Measurements from ENCODE around the gene CD302.
"Not testable (repeated sequence)": the region's sequence is repeated elsewhere in the genome, so short reads cannot be mapped to it uniquely, and the experiment has no call there.

The CD302 gene

DNA sequence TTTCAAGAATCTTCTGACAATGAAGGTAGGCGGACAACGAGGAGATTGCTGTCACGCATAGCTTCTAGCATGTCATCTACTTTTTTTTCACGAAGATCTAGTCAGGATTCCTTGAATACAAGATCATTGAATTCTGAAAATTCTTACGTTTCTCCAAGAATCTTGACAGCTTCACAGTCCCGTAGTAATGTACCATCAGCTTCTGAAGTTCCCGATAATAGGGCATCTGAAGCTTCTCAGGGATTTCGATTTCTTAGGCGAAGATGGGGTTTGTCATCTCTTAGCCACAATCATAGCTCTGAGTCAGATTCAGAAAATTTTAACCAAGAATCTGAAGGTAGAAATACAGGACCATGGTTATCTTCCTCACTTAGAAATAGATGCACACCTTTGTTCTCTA is 49.9 kb downstream of the CD302 start:
- in situ Hi-C loops (cut with HindIII; ENCODE audit: low sequenced_read_pairs) = no loop called here
- TF ChIP-seq, protein P1, sequence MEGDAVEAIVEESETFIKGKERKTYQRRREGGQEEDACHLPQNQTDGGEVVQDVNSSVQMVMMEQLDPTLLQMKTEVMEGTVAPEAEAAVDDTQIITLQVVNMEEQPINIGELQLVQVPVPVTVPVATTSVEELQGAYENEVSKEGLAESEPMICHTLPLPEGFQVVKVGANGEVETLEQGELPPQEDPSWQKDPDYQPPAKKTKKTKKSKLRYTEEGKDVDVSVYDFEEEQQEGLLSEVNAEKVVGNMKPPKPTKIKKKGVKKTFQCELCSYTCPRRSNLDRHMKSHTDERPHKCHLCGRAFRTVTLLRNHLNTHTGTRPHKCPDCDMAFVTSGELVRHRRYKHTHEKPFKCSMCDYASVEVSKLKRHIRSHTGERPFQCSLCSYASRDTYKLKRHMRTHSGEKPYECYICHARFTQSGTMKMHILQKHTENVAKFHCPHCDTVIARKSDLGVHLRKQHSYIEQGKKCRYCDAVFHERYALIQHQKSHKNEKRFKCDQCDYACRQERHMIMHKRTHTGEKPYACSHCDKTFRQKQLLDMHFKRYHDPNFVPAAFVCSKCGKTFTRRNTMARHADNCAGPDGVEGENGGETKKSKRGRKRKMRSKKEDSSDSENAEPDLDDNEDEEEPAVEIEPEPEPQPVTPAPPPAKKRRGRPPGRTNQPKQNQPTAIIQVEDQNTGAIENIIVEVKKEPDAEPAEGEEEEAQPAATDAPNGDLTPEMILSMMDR (IDR thresholded peaks at IDR 0.05; ENCODE audit: low read depth, low read length, missing control alignments) = no peak

DNA sequence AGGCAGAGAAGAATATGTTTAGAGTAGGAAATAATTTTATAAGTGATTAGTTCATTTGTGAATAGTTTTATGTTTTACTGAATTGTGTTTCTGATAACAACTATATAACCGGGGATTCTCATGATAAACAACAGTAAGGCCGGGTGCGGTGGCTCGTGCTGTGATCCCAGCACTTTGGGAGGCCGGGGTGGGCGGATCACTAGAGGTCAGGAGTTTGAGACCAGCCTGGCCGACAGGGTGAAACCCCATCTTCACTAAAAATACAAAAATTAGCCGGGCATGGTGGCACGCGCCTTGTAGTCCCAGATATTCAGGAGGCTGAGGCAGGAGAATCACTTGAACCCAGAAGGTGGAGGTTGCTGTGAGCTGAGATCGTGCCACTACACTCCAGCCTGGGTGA is 52.8 kb downstream of the CD302 start:
- H3K4me3 ChIP-seq (ENCODE audit: low read depth, low read length); in situ Hi-C loops (cut with HindIII; ENCODE audit: low sequenced_read_pairs); DNase-seq (ENCODE audit: low read depth): not testable (repeated sequence)

More for the DNA sequence above, 49.9 kb downstream of the CD302 start:
- H3K4me3 ChIP-seq (ENCODE audit: low read depth, low read length) = no peak overlapping the region
- no peak for DNase-seq (ENCODE audit: low read depth)

DNA sequence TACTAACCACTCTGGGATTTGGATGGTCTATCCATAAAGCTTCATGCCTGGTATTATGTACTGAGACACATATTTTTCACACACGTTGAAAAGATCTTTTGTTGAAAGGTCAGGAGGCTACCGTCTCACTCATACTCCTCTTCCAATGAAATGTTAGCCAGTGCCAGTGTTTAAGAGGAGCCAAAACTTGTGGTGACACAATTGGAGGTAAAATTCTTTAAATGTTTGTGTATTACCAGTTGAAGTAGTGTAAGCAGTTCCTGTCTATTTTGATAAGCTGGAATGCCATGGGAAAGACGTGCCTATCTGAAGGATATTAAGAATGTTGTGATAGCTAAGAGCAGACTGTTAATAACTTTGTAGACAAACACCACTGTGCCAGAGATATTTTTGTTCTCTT is 53.6 kb downstream of the CD302 start:
- DNase-seq (ENCODE audit: low read depth) = peak; percentile 73
- H3K4me3 ChIP-seq (ENCODE audit: low read depth, low read length) = no peak overlapping the region
- in situ Hi-C loops (cut with HindIII; ENCODE audit: low sequenced_read_pairs) = no loop called here
- TF ChIP-seq, protein P1 (IDR thresholded peaks at IDR 0.05; ENCODE audit: low read depth, low read length, missing control alignments) = no peak

DNA sequence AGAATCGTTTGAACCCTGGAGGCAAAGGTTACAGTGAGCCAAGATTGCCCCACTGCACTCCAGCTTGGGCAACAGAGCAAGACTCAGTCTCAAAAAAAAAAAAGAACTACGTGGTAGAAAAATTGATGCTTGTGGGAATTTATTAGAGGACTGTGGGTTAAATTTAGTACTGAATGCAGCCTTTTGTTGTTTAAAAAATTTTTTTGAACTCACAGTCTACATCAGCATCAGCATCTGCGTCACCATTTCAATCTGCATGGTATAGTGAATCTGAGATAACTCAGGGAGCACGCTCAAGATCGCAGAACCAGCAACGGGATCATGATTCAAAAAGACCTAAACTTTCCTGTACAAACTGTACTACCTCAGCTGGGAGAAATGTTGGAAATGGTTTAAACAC is 55.2 kb downstream of the CD302 start:
- in situ Hi-C loops (cut with HindIII; ENCODE audit: low sequenced_read_pairs) = no loop called here
- TF ChIP-seq, protein P1 (IDR thresholded peaks at IDR 0.05; ENCODE audit: low read depth, low read length, missing control alignments) = no peak
- no peak overlapping the region for H3K4me3 ChIP-seq (ENCODE audit: low read depth, low read length)
- no peak for DNase-seq (ENCODE audit: low read depth)

DNA sequence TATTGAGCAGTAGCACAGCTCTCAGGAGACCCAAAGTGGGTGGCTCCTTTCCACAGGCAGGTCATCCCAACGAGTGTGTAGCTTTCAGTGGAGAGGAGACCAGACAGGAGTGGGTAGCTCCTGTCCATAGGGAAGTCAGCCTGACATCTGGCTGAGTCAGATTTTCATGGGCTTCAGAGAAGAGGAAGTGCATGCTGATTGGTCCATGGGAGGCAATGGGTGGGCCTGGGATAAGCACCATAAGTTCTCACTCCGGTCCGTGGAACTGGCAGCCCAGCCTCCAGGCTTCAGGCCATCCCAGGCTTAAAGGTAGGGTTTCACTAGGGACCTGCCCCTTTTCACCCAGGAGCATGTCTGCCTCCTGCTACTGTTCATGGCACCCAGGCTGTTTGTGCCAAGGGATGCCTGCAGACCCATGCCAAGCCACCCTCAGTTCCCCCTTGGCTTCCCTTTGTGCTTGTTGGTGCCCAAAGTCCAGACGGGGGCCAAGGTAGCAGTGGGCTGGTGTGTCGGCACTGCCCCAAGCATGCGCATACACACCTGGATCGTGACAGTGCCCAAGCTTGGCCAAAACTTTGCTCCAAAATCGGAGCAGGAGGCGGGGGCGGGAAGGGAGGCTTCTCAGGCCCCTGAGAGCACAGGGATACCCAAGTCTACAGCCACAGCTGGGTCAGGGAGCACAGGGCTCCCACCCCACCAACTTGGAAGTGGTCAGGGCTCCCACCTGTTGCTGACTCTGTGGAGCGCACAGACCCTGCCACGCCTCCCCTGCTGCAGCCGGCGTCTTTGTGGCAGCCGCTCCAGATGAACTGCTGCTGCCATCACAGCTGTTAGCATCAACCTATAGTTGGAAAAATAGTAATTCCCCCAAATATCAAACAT is 59.3 kb downstream of the CD302 start:
- in situ Hi-C loops (cut with HindIII; ENCODE audit: low sequenced_read_pairs) = no loop called here
- H3K4me3 ChIP-seq (ENCODE audit: low read depth, low read length) = no peak overlapping the region
- TF ChIP-seq, protein P1 (IDR thresholded peaks at IDR 0.05; ENCODE audit: low read depth, low read length, missing control alignments) = no peak
- DNase-seq (ENCODE audit: low read depth) = no peak

DNA sequence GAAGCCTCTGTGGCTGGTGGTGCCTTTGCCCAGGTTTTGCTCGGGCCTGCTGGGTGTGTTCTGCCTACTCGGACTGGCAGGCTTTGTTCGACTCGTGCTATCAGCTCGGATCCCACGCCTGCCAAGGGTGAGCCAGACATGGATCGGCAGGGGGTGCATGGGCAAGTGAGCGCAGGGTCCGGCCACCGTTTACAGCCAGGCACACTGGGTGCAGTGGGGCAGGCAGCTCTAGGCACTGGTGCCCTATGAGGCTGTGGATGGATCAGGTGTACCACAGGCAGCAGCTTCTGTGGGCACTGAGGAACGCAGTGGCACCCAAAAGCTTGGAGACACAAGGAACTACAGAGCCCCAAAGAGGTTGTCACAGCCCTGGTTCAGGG is 60.1 kb downstream of the CD302 start:
- in situ Hi-C loops (cut with HindIII; ENCODE audit: low sequenced_read_pairs) = no loop called here
- TF ChIP-seq, protein P1 (IDR thresholded peaks at IDR 0.05; ENCODE audit: low read depth, low read length, missing control alignments) = no peak

DNA sequence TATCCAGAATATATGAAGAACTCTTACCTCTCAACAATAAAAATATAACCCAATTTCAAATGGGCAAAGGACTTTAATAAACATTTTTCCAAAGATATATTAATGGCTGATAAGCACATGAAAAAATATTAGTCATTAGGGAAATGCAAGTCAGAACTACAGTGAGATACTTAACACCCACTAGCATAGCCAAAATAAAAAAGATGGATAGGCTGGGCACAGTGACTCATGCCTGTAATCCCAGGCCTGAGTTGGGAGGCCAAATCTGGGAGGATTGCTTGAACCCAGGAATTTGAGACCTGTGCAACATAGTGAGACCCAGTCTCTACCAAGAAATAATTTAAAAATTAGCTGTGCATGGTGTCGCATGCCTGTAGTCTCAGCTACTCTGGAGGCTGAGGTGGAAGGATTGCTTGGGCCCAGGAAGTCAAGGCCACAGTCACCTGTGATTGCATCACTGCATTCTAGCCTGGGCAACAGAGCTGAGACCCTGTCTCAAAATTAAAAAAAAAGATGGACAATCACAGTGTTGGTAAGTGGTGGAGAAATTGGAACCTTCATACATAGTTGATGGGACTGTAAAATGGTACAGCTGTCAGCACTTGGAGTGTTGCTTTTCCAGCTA is 60.6 kb downstream of the CD302 start:
- TF ChIP-seq, protein P1 (IDR thresholded peaks at IDR 0.05; ENCODE audit: low read depth, low read length, missing control alignments) = no peak
- no peak for DNase-seq (ENCODE audit: low read depth)
- in situ Hi-C loops (cut with HindIII; ENCODE audit: low sequenced_read_pairs) = no loop called here
- H3K4me3 ChIP-seq (ENCODE audit: low read depth, low read length) = no peak overlapping the region

More for the DNA sequence above, 60.1 kb downstream of the CD302 start:
- no peak overlapping the region for H3K4me3 ChIP-seq (ENCODE audit: low read depth, low read length)
- no peak for DNase-seq (ENCODE audit: low read depth)

All from astrocyte of the cerebellum (primary cell).